Measurements from ENCODE around the gene BDP1. TPM values are rescaled to one million over a fixed set of nuclear protein-coding genes. Genes with fewer than 3 reads are reported as not detected.
A peak's percentile ranks its signal among the peaks of the same experiment; 100 is the strongest.
"Not testable (repeated sequence)": the region's sequence is repeated elsewhere in the genome, so short reads cannot be mapped to it uniquely, and the experiment has no call there.

The BDP1 gene
- total RNA-seq, 1 donor from 2014 or later = 32.5 TPM

- Mint-ChIP-seq H3K27me3 (ENCODE audit: low read depth) (no peaks in the 10 kb centered on the region), H3K4me3 (no peak overlapping the region), H3K9me3 (no peaks in the 10 kb centered on the region), H3K36me3 (peaks cover 3% of the 10 kb centered on the region), H3K4me1 (peaks cover 19% of the 10 kb centered on the region), H3K27ac (no peak overlapping the region)
- no peak for DNase-seq (ENCODE audit: low spot score in 2 of 2, unreplicated experiment in 2 of 2)
- no peak for TF ChIP-seq CTCF (IDR thresholded peaks at IDR 0.05; ENCODE audit: unreplicated experiment)
These were observed 135.6 kb downstream of the BDP1 start for GRCh38 chr5:71591100-71591499.

GRCh38 chr5:71596169-71596568 lies 140.7 kb downstream of the BDP1 start:
- no peaks in the 10 kb centered on the region for H3K4me1 Mint-ChIP-seq
- H3K27ac Mint-ChIP-seq = no peak overlapping the region

GRCh38 chr5:71597001-71597400 lies 141.6 kb downstream of the BDP1 start:
- peaks cover 31% of the 10 kb centered on the region for H3K36me3 Mint-ChIP-seq
- no peak overlapping the region for H3K4me3 Mint-ChIP-seq
- no peaks in the 10 kb centered on the region for H3K4me1 Mint-ChIP-seq
- no peaks in the 10 kb centered on the region for H3K9me3 Mint-ChIP-seq
- no peaks in the 10 kb centered on the region for H3K27me3 Mint-ChIP-seq (ENCODE audit: low read depth)
- no peak for DNase-seq (ENCODE audit: low spot score in 2 of 2, unreplicated experiment in 2 of 2)
- H3K27ac Mint-ChIP-seq = no peak overlapping the region
- TF ChIP-seq CTCF (IDR thresholded peaks at IDR 0.05; ENCODE audit: unreplicated experiment) = no peak

More at GRCh38 chr5:71596169-71596568, 140.7 kb downstream of the BDP1 start:
- Mint-ChIP-seq H3K9me3 (no peaks in the 10 kb centered on the region), H3K4me3 (no peak overlapping the region), H3K36me3 (peaks cover 28% of the 10 kb centered on the region), H3K27me3 (ENCODE audit: low read depth) (no peaks in the 10 kb centered on the region)
- no peak for TF ChIP-seq CTCF (IDR thresholded peaks at IDR 0.05; ENCODE audit: unreplicated experiment)
- no peak for DNase-seq (ENCODE audit: low spot score in 2 of 2, unreplicated experiment in 2 of 2)

- DNase-seq (ENCODE audit: low spot score in 2 of 2, unreplicated experiment in 2 of 2) = no peak
- H3K4me3 Mint-ChIP-seq = no peak overlapping the region
- TF ChIP-seq CTCF (IDR thresholded peaks at IDR 0.05; ENCODE audit: unreplicated experiment) = no peak
- no peaks in the 10 kb centered on the region for H3K4me1 Mint-ChIP-seq
- H3K27ac Mint-ChIP-seq = no peak overlapping the region
- no peaks in the 10 kb centered on the region for H3K9me3 Mint-ChIP-seq
- no peaks in the 10 kb centered on the region for H3K27me3 Mint-ChIP-seq (ENCODE audit: low read depth)
- peaks cover 50% of the 10 kb centered on the region for H3K36me3 Mint-ChIP-seq
These were observed 145.3 kb downstream of the BDP1 start for GRCh38 chr5:71600783-71601182.

- Mint-ChIP-seq H3K27ac (no peak overlapping the region), H3K4me1 (no peaks in the 10 kb centered on the region), H3K36me3 (peaks cover 47% of the 10 kb centered on the region), H3K4me3 (no peak overlapping the region), H3K27me3 (ENCODE audit: low read depth) (no peaks in the 10 kb centered on the region), H3K9me3 (no peaks in the 10 kb centered on the region)
- TF ChIP-seq CTCF (IDR thresholded peaks at IDR 0.05; ENCODE audit: unreplicated experiment) = peak; percentile 62
- DNase-seq (ENCODE audit: low spot score in 2 of 2, unreplicated experiment in 2 of 2) = no peak
These were observed 146.0 kb downstream of the BDP1 start for GRCh38 chr5:71601222-71602026.

- H3K4me3 Mint-ChIP-seq; H3K27me3 Mint-ChIP-seq (ENCODE audit: low read depth); H3K9me3 Mint-ChIP-seq; DNase-seq (ENCODE audit: low spot score in 2 of 2, unreplicated experiment in 2 of 2); H3K4me1 Mint-ChIP-seq; H3K27ac Mint-ChIP-seq: not testable (repeated sequence)
- peaks cover 26% of the 10 kb centered on the region for H3K36me3 Mint-ChIP-seq
These were observed 154.5 kb downstream of the BDP1 start for GRCh38 chr5:71609916-71610315.

Data from mesothelial cell of epicardium (in vitro differentiated cells).